AG09319 (cell line): ENCODE measurements around the gene NPHP4.

Experiments used
- DNase-seq: peaks from one replicate; pipeline ENCODE4 v3.0.0-alpha.2; 2010; ENCODE audit warnings: low read depth; ENCODE audit errors: extremely low read depth
- CTCF ChIP-seq: IDR thresholded peaks from 2 replicates; pipeline ENCODE4 v1.5.1; 2011; ENCODE audit warnings: low read depth, mild to moderate bottlenecking, inconsistent platforms, low read length, moderate library complexity

Gene NPHP4

GRCh38 chr1:5828308-5828935, 163.8 kb downstream of the NPHP4 start:
- no peak for TF ChIP-seq CTCF
- DNase-seq, result no peak

- TF ChIP-seq CTCF, result no peak
Observed at GRCh38 chr1:5827516-5827915, 164.7 kb downstream of the NPHP4 start.

GRCh38 chr1:5826601-5827000, 165.6 kb downstream of the NPHP4 start:
- no peak for DNase-seq
- no peak for TF ChIP-seq CTCF

More at GRCh38 chr1:5827516-5827915, 164.7 kb downstream of the NPHP4 start:
- no peak for DNase-seq

GRCh38 chr1:5822726-5823125, 169.5 kb downstream of the NPHP4 start:
- no peak for TF ChIP-seq CTCF
- DNase-seq, result no peak

GRCh38 chr1:5822266-5822665, 170.0 kb downstream of the NPHP4 start:
- no peak for TF ChIP-seq CTCF

GRCh38 chr1:5821540-5822176, 170.6 kb downstream of the NPHP4 start:
- no peak for DNase-seq
- TF ChIP-seq CTCF, result no peak

More at GRCh38 chr1:5822266-5822665, 170.0 kb downstream of the NPHP4 start:
- DNase-seq, result no peak

GRCh38 chr1:5820026-5820421, 172.2 kb downstream of the NPHP4 start:
- TF ChIP-seq CTCF, result no peak
- no peak for DNase-seq
